NCI-H1694 treated with DMSO at 0.1 percent for 48 hours (cell line): ENCODE measurements around the gene SYNRG.
A peak's percentile ranks its signal among the peaks of the same experiment; 100 is the strongest.

ENCODE experiments used
- DNase-seq: peaks from one replicate; lab custom pipeline; 2025; lab: John Stamatoyannopoulos, UW

Gene SYNRG

DNA sequence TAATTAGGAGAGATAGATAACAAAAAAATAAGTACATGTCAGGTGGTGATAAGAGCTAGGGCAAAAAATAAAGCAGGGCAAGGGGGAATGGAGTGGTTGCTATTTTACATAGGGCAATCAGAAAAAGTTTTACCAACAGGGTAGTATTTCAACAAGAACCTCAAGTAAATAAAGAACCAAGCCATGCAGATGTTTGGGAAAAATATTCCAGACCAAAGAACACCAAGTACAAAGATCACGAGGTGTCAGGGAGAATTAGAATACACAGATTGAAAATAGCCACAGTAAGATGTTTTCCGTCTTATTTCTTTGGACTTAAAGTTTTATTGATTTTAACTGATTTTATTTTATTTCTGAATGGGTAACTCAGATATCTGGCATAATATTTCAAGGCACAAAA, 11.1 kb downstream of the SYNRG start:
- no peak for DNase-seq

DNA sequence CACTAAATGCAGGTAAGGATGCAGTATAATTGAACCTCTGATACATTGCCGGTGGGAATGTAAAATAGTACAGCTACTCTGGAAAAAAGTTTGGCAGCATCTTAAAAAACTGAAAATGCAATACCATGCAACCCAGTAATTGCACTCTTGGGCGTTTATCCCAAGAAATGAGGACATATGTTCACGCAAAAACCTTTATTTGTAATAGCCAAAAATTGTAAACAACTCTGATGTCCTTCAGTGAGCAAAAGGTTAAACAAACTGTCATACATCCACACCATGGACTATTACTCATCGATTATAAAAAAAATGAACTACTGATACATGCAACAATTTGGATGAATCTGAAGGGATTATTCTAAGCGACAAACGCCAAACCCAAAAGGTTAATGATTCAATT, 16.9 kb downstream of the SYNRG start:
- DNase-seq, result no peak

DNA sequence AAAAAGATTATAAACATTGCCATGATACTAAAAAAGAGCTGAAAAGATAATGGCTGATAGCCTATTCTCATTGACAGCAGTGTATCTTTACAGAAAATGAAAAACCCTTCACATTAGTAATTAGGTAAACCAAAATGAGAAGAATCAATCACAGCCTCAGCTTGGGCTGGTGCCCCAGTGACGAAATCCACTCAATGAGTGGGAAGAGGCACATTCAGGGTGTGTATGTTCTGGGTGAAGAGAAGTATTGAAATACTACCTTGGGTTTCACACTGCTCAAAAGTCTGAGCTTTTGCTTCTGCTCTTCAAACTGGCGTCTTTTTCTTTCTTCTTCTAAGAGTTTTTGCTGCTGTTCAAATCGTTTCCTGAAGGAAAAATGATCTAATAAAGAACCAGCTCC, 24.2 kb downstream of the SYNRG start:
- no peak for DNase-seq

DNA sequence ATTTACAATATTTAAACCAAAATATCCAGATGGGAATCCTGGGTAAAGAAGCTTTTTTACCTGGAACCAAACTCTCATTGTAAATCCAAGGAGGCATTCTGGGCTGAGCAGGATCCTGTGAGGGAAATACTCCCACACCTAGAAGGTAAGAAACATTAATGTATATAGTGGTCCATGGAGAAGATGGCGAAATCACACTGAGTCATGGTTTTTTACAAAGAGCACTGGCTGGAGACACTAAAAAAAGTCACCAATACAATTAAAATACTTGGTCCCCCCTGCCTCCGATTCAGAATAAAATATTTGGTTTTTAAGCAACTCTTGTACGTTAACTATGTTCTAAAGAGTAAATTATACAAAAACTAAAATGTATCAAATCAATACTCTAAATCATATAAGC, 32.9 kb downstream of the SYNRG start:
- no peak for DNase-seq

DNA sequence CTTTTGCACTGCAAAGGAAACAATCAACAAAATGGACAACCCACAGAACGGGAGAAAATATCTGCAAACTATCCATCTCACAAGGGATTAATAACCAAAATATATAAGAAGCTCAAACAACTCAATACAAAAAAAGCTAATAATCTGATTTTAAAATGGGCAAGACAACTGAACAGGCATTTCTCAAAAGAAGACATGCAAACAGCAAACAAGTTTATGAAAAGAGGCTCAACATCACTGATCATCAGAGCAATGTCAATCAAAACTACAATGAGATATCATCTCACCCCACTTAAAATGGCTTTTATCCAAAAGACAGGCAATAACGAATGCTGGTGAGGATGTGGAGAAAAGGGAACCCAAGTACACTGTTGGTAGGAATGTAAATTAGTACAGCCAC, 34.8 kb downstream of the SYNRG start:
- DNase-seq, result no peak

DNA sequence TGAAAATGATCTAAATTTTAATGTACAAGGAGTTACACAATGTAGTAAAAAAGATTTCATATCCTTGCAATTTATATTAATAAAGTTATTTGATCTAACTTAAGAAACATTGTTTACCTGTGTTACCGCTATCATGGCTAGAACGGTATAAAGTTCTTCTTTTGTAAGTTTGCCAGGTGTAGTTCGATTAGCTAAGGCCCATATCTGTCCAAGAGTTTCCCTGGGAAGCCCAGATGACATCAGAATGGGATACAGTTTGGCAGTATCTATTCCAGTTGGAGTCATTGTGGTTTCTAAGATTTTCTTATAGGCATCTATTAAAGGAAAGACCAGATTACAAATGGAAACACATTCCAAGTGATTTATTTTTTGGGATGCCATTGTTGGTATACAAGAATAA, 37.5 kb downstream of the SYNRG start:
- DNase-seq, result no peak

DNA sequence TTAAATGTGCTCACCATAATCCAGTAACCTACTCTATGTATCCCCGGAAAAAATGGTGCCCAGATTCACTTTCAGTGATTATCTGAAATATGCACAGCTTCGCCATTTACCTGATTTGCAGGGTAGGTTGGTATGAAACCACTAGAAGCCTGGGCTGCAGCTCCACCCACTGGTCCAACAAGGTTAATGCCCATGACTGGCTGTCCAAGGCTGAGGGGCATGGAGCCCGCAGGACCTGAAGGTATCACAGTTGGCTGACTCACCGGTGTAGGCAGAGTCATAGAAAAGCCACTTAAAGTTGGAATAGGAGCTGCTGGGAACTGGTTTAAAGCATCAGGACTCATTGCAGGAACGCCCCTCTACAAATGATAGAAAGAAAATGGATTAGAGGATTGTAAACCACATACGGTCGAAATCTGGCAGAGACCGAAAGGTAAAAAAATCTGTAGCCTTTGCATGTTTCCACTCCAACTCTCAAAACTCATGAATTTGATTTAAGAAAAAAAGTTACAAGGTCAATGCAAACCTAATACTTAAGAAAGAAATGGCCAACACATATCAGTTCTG, 38.6 kb downstream of the SYNRG start:
- peak; percentile 36 for DNase-seq

DNA sequence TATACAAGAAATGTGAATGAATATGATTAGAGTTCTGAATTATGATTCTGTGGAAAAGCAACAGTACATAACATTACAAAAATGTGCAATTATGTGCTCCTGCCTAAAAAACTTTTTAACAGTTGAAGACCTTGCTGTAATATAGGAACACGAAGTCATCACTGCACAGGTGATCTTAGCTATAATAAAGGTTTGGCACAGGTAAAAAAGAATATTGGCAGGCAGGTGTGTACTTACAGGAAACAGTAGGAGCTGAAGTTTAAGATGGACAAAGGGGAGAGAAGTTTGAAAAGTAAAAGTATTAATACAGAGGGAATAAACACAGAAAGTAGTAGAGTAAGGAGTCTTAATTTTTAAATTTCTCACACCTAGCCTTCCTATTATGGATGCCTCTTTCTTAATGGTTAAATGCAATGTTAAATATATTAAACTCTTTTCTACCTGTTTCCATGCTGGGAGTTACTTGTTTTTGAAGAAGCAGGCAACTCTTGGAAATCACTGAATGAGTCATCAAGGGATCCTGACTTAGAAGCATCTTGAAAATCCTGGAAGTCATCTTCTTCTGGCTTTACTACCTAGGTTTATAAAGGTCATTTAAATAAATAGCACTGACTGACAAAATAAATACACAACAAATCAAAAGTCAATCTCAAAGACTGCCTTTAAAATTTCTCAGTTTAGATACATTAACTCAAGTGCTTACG, 40.7 kb downstream of the SYNRG start:
- DNase-seq, result no peak

DNA sequence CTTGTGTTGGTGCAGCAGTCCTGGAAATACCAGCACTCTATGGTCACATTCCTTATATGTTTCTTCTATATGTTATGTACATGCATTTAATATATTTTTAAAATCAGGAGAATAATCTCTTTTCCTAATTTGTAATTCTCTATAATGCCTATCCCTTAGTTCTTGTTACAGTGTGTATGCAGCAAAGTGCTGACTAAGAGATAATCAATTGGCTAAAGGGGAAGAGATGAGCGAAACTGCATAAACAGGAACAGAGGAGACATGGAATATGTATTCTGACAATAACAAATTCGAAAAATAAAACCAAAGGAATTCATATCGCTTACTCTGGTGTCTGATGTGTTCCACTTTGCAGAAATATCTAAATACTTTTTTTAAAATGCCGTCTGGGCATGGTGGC, 41.7 kb downstream of the SYNRG start:
- no peak for DNase-seq

DNA sequence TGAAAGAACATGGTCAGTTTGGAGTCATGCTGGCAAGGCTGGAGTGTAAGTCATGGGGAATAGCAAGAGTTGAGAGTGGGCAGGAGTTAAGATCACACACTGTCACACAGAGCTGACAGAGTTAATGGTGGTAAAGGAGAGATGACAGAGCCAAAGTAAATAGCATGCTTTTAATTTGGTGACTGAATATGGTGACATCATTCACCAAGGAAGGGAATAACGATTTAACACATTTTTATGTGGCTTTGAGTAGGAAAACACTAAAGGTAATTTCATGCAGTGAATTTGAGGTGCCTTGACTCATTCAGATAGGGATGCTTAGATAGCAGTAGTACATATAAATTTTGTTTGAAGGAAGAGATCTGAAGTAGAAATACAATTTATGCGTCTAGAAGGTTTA, 42.1 kb downstream of the SYNRG start:
- no peak for DNase-seq

DNA sequence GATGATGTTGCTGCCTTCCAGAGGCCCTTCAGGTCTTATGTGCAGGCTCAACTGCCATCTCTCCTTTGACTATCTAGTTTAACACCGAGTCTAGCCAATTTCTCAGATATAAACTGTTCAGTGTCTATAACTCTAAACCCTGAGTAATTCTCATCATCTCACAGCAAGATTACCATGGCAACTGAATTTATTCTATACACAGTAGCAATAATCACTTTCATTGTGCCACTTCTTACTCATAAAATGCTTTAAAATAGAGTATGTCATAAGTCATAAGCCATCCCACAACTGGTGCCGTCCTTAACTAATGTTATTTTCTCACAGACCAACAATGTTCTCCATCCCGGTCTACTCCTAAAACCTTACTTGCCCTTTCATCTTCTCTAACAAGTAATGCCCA, 45.0 kb downstream of the SYNRG start:
- no peak for DNase-seq

DNA sequence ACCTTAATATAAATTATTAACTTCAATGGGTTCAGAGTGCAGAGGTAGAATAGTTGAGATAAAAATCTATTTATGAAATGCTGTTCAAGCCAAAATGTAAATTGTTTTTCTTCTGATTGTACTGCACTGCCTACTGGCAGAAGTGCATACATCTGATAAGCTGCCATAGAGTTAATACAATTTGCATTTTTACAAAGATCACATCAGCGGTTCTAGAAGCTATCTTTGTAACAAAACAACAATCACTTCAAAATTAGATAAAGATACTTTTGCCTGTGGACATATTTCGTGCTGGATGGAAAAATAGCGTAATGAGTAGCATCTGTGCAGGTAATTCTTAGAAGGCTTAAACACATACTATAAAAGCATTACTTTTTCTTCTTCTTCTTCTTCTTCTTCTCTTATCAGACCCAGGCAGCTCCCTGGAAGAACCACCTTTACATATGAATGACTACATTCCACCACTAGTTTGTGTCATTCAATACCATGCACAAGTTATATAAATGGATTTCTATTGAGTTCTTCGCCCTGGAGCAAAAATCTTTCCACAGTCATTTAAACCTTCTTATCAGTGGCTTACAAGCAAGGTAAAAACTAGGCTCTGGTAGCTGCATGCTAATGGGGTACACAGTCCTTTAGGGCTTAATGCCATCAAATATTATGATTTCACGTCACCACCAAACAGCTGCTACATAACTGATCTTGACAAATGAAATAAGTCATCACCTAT, 47.0 kb downstream of the SYNRG start:
- DNase-seq, result no peak

DNA sequence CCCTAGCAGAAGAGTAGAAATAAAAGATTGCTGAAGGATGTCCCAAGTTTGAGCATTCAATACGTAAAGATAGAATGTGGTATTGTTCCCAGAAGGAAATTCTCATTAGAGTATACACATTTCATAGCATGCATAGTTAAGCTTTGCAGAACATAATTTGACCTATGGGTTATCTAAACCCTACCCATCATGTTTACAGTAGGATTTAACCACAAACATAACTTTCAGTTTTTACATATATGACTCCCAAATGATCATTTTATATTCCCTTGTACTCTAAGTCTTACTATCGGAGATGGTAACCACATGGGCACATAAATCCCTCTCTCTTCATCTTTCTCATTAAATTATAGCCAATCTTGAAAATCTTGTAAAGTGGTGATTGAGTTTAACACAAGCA, 50.9 kb downstream of the SYNRG start:
- DNase-seq, result no peak

DNA sequence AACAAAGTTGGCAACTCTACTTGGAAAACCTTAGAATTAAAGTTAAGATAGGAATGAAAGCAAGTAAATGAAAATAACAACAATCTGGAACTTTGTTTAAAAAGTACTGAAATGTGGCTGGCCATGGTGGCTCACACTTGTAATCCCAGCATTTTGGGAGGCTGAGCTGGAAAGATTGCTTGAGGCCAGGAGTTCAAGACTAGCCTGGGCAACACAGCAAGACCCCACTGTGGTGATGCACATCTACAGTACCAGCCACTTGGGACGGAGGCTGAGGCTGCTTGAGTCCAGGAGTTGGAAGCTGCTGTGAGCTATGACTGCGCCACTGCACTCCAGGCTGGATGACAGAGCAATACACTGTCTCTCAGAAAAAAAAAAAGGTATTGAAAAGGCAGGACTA, 51.7 kb downstream of the SYNRG start:
- DNase-seq, result no peak

DNA sequence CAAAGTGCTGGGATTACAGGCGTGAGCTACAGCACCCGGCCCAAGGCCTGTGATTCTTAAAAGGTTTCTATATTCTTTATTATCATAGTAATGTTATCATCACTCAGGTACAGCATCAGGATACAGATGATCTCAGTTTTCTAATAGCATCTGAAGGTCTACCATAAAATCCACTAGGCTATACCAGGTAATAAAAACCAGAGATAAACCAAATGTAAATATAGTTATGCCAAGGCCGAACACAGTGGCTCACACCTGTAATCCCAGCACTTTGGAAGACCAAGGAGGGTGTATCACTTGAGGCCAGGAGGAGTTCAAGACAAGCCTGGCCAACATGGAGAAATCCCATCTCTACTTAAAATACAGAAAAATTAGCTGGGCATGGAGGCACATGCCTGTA, 53.8 kb downstream of the SYNRG start:
- DNase-seq, result no peak

DNA sequence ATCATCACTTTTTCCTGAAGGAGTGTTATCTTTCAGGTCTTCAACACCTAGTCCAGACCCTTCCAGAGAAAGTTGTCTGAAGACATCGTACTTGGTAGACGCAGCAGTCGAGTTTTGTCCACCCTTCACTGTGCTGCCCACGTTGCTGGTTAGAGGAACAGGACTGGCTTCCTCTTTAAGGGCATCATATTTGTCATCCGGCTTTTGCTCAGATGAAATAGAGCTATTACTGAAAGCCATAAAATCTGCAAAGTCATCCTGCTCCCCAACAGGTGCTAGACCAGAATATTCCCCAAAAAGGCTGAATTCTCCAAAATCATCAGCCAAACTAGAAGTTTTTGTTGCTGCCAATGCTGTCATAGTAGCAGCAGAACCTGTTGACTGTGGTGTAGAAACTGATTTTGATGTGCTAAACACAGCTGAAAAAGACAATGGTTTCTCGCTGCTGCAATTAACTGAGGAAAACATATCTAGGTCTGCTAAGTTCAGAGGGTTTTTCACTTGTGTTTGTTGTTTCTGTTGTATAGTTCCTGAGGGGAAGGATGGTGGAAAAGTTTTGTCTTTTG, 55.7 kb downstream of the SYNRG start:
- DNase-seq, result no peak

DNA sequence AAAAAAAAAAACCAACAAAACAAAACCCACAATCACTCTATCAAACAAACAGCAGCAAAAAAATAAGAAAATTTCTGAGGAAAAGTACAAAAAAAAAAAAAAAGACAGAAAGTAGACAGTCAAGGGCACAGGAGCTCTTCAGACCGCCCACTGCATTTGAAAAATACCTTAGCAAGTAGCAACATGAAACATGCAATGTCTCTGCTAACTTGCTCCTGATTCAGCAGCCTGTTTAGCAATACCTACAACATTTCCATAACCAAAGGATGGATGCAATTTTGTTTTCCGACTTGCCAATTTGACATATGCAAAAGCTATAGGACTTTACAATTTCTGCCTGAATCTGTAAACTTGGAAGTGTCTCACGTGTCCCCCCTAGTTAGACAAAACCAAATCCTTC, 57.4 kb downstream of the SYNRG start:
- no peak for DNase-seq

DNA sequence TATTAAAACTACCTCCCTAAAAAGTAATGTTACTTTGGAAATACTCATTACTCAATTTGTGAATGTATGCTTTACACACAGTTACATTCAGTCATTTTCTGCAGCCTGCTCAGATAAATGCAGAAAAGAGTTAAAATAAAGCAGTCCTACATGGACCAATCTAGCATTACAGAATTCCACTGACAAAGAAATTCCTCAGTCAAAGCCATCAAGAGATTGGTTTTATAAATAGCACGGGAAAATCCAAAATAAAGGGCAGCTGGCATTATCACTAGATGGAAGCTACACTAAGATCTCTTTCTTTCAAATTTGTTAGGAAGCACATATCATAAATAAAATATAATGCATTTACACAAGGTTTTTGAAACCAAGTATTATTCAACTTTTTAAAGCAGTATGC, 61.2 kb downstream of the SYNRG start:
- no peak for DNase-seq

DNA sequence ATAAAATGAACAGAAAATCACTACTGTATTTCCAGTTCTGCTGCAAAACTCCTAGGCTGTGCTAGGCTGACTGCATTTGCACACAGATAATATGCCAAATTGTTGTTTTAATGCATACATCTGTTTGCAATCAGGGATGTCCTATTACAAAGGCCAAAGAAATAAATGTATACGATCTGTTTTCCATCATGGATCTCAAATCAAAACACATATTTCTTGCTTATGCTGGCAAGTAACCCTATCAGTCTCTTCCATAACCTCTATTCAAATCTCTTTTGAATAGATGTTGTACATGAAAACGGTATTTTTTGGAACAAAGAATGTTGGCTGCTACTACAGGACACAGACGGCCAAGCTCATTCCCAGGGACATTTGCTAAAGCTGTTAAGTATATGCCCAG, 62.9 kb downstream of the SYNRG start:
- peak; percentile 70 for DNase-seq

DNA sequence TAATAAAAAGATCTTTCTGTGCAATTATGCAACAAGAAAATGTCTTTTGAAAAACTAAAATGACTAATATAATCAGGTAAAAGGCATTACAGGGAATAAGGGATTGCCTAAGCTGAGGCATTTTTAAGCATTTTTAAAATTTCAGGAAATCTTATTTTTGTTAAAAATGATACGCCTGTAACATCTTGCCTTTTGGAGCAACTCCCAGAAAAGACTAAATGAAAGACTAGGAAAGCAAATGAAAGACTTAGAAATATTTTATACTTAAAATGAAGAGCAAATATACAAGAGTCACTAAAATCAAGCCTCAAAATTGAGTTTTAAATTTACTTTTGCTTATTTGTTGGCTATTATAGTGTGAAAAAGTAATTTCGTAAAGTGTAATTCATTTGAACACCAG, 63.7 kb downstream of the SYNRG start:
- DNase-seq, result no peak

DNA sequence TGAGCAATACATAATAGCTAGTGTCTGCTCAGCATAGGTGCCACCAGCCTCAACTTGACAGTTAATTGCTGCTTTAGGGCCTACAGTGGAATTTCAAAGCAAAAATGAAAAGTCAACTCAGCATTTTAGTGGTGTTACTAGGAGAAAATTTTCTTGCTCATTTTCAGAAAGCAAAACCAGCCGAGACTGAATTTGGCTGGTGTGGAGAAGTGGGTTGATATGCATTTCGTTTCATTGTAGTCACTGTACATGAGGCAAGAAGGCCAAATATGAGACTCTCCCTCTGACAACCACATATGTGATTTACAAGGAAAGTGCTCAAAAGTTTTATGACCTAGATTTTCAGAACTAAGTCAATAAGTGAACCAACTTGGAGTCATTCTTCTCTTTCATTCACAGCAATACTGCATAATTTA, 65.6 kb downstream of the SYNRG start:
- no peak for DNase-seq

DNA sequence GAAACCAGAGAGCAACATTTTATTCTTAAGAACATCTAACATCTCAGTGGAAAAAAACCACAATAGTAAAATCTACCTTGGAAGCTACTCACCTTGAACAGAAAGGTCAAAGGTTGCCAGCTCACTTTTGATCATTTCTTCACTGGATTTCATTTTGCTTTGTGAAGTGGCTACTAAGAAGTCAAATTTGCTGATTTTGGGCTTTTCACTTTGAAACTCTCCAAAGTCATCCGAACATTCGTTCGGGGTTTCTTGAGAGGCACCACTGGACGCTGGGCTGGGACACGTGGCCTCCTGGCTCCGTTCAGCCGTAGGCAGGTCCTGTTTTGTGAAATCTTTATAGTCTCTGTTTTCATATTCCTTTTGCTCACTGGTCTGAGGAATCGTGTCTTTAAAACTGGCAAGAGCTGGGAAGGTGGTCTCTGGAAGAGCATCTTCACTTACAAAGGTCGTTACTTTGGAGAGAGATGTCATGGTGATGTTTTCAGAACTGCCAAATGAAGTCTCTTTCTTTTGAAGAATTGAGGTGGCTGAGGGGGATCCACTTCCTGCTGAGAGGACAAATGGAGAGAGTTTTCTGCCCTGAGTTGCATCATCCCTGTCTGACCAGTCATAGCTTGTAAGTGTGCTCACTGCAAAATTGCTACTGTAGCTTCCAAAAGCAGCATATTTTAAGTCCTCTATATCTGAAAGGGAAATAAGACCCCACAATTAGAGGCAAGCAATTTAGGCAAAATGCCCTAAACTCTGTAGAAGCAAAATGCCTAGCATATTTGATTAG, 67.1 kb downstream of the SYNRG start:
- no peak for DNase-seq
